Measurements from ENCODE around the gene NIP7.

DNA sequence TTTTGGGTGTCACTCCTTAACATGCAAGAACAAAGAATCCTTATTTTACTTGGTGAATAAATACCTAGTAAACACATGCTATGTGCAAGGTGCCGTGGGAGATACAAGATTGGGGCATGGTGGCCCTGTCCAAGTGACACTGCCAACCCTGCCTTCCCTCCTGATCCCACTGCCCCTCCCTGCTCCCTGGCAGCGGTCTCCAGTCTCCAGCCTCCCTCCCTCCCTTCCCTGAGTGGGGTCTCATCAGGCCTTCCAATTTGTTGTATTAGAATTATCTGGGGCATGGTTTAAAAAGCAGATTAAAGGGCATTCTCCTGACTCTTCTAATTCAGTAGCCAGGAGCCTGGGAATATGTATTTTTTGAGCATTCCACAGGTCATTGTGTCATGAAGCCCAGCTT lies 24.5 kb downstream of the NIP7 start:
- TF ChIP-seq POLR2A (IDR thresholded peaks at IDR 0.05; ENCODE audit: low read depth, low read length) = no peak
- no peak for TF ChIP-seq CTCF (conservative IDR thresholded peaks at IDR 0.05; ENCODE audit: low read depth, low read length)
- no peak for TF ChIP-seq BHLHE40 (IDR thresholded peaks at IDR 0.05; ENCODE audit: low read depth, low read length)
- TF ChIP-seq CHD1 (IDR thresholded peaks at IDR 0.05; ENCODE audit: low read depth, low read length) = no peak
- TF ChIP-seq CEBPB (IDR thresholded peaks at IDR 0.05; ENCODE audit: low read depth, low read length) = no peak
- TF ChIP-seq RCOR1 (IDR thresholded peaks at IDR 0.05; ENCODE audit: insufficient replicate concordance, low read length) = no peak

Measured in IMR-90 (cell line).